Camera-type eye (tissue), 1 donor: ENCODE data around the gene HOXD9. TPM values are rescaled to one million over a fixed set of nuclear protein-coding genes. Genes with fewer than 3 reads are reported as not detected.

Source experiments
- total RNA-seq: library from RNA; depleted of rRNA; stranded (reverse); fragments of >200 nt; gene quantifications from one replicate; pipeline ENCODE4 v1.2.3, GENCODE V29; 2014

Gene HOXD9
- total RNA-seq = 1.0 TPM

DNA sequence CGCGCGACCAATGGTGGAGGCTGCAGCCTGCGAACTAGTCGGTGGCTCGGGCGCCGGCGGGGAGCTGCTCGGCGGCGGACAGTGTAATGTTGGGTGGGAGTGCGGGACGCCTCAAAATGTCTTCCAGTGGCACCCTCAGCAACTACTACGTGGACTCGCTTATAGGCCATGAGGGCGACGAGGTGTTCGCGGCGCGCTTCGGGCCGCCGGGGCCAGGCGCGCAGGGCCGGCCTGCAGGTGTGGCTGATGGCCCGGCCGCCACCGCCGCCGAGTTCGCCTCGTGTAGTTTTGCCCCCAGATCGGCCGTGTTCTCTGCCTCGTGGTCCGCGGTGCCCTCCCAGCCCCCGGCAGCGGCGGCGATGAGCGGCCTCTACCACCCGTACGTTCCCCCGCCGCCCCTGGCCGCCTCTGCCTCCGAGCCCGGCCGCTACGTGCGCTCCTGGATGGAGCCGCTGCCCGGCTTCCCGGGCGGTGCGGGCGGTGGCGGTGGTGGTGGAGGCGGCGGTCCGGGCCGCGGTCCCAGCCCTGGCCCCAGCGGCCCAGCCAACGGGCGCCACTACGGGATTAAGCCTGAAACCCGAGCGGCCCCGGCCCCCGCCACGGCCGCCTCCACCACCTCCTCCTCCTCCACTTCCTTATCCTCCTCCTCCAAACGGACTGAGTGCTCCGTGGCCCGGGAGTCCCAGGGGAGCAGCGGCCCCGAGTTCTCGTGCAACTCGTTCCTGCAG lies at the start of gene HOXD9:
Gene HOXD9 (plus strand): TSS at position 37 of the 728 bp plus-strand sequence. CDS start 50 bp downstream, at position 87.

DNA sequence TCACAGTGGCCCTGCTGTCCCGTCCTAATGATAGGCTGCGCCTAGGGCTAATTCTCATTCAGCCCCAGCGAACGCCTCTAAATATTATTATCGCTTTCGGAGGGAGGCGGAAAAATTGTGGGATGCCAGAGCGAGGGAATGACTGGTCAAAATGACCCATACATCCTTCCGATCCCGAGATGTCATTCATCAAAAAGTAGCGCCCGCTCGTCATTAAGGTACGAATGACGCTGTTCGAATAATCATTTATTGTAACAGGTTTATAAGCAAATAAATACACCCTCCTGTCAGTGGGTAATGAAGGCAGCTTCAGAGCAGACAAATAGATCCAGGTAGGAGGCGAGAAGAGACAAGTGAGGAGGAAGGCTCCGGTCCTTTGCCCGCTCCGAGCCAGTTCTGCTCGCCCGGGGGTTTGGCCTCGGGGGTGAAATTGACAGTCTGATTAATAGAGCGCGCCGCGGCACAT lies 38.7 kb upstream of the HOXD9 start, which contains the start of gene EVX2:
Gene EVX2 (minus strand): TSS at position 167 of the 466 bp plus-strand sequence. CDS start 186 bp downstream, outside the sequence.

DNA sequence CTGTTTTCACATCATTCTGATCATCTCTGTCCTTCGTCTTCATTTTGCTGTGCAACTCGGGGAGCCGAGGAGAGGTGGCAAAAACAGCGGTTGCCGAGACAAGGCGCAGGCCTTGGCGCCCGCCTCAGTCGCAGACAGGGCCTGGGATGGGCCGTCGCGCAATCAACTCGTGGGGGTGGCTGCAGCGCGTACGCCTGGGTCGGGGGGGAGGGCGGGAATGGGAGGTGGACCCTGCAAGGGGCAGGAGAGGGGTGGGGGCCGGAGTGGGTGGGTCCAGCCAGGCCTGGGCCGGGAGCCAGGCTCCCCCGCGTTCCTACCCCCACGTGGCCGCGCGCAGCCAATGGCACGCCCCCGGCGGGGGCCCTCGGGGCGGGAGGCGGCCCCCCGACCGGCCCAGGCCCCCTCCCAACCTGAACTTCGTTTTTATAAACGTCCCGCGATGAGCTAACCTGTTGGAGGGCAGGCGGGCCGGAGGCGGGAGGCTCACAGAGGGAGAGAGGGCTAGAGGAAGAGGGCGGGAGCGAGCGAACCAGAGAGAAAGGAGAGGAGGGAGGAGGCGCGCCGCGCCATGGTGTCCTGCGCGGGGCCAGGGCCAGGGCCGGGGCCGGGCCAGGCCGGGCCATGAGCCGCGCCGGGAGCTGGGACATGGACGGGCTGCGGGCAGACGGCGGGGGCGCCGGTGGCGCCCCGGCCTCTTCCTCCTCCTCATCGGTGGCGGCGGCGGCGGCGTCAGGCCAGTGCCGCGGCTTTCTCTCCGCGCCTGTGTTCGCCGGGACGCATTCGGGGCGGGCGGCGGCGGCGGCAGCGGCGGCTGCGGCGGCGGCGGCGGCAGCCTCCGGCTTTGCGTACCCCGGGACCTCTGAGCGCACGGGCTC lies 30.0 kb upstream of the HOXD9 start, which contains the start of gene HOXD13:
Gene HOXD13 (plus strand): TSS at position 452 of the 875 bp plus-strand sequence. CDS start 170 bp downstream, at position 622.

GRCh38 chr2:176099728-176100546 lies 22.6 kb upstream of the HOXD9 start, which contains the start of gene HOXD12:
Gene HOXD12 (plus strand): TSS chr2:176099795. CDS start chr2:176099802, 7 bp downstream.

DNA sequence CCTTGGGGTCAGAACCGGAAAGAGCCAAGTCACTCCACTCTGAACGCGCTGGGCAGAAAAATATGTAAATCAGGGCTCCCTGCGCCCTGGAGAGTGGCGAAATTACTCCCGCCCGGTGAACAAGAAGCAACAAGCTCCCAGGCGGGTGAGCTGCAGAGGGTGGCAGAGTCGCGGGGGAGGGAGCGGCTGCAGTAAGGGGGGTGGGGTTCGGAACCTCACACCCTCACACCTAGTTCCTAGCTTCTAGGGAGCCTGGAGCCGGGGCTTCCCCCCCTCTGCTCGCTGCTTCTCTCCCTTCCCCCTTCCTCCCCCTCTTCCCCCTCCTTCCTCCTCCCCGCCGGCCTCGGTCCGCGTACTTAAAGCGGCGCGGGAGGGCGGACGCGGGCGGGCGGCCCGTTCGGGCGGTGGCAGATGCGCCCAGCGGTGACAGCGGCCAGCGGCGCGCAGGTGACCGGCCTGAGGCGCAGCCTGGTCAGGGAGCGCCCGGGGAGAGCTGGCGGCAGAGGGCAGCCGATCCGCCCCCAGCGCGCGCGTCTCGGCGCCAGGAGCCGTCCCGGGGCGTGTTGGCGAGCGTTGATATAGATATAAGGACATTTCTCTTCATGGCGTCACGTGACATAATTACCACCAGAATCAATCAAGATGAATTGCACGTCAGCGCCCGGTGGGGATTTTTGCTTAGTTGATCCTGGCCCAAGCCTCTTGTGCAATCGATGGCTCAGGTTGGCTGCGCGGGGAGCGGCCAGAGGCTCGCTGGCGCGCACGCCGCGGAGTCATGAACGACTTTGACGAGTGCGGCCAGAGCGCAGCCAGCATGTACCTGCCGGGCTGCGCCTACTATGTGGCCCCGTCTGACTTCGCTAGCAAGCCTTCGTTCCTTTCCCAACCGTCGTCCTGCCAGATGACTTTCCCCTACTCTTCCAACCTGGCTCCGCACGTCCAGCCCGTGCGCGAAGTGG lies 15.7 kb upstream of the HOXD9 start, which contains the start of gene HOXD11:
Gene HOXD11 (plus strand): TSS at position 700 of the 959 bp plus-strand sequence. CDS start 76 bp downstream, at position 776.

GRCh38 chr2:176115883-176116813 lies 6.4 kb upstream of the HOXD9 start, which contains the start of gene HOXD10:
Gene HOXD10 (plus strand): TSS chr2:176116778. CDS start chr2:176116834, 56 bp downstream.

GRCh38 chr2:176128982-176129796 lies 6.7 kb downstream of the HOXD9 start, which contains the start of gene HOXD8:
Gene HOXD8 (plus strand): TSS chr2:176129705. CDS start chr2:176130367, 662 bp downstream.

GRCh38 chr2:176151442-176152287 lies 29.1 kb downstream of the HOXD9 start, which contains the start of gene HOXD4:
Gene HOXD4 (plus strand): TSS chr2:176151550. CDS start chr2:176151634, 84 bp downstream.

GRCh38 chr2:176156807-176157498 lies 34.4 kb downstream of the HOXD9 start, which contains the start of gene HOXD3:
Gene HOXD3 (plus strand): TSS chr2:176157307. CDS start chr2:176169115, 11,808 bp downstream.

Other genes starting within 250 kb of the HOXD9 start
- 127 TPM for gene LNPK, start 120.5 kb upstream of the HOXD9 start, total RNA-seq
- gene EVX2, start 38.8 kb upstream of the HOXD9 start, total RNA-seq = not detected
- not detected for gene HOXD13, start 30.0 kb upstream of the HOXD9 start, total RNA-seq
- not detected for gene HOXD12, start 22.9 kb upstream of the HOXD9 start, total RNA-seq
- not detected for gene HOXD11, start 15.4 kb upstream of the HOXD9 start, total RNA-seq
- gene HOXD10, start 5.9 kb upstream of the HOXD9 start, total RNA-seq = 0.16 TPM
- gene HOXD8, start 7.0 kb downstream of the HOXD9 start, total RNA-seq = 2.1 TPM
- gene HOXD4, start 28.8 kb downstream of the HOXD9 start, total RNA-seq = 0.33 TPM
- 3.0 TPM for gene HOXD3, start 34.6 kb downstream of the HOXD9 start, total RNA-seq
- 0.27 TPM for gene HOXD1, start 65.9 kb downstream of the HOXD9 start, total RNA-seq
- gene MTX2, start 146.7 kb downstream of the HOXD9 start, total RNA-seq = 29.2 TPM